PC-3 (cell line): ENCODE data around the gene PSMB9. TPM values are rescaled to one million over a fixed set of nuclear protein-coding genes. Genes with fewer than 3 reads are reported as not detected.

Experiments used
- ATAC-seq: fragments of 200-7000 bp; cut with Tn5 transposase; 2 replicates; pipeline ENCODE4 v1.9.1; 2020; ENCODE audit warnings: mild to moderate bottlenecking, moderate library complexity
- BruUV-seq: library from RNA; stranded (reverse); fragments of 400-500 nt; replicated peaks from 2 replicates; lab custom pipeline; 2021; lab: Mats Ljungman, UMichigan
- CTCF ChIA-PET: fragments of 300-600 bp; sonication (Branson Sonifier 250); formaldehyde crosslinking; loops from one replicate; lab custom pipeline; 2022; ENCODE audit warnings: antibody characterized with exemption; lab: Charles Lee
- POLR2A ChIA-PET: fragments of 300-600 bp; sonication (Branson Sonifier 250); formaldehyde crosslinking; loops from one replicate; lab custom pipeline; 2022; ENCODE audit warnings: antibody characterized with exemption; ENCODE audit not compliant: unreplicated experiment; lab: Charles Lee
- DNase-seq: peaks from one replicate; pipeline ENCODE4 v3.0.0-alpha.2; 2015
- H2AFZ ChIP-seq: fragments of 300-600 bp; sonication (generic); 2 replicates; pipeline ENCODE4 v1.6.0; 2016; ENCODE audit warnings: antibody characterized with exemption, low read length
- H3F3A ChIP-seq: fragments of 300-600 bp; sonication (generic); one replicate; pipeline ENCODE4 v1.6.0; 2017; ENCODE audit warnings: antibody characterized with exemption, low read length, control low read depth, mild to moderate bottlenecking; ENCODE audit not compliant: unreplicated experiment
- H3K27ac ChIP-seq: fragments of 300-600 bp; sonication (generic); 2 replicates; pipeline ENCODE4 v1.5.1; 2016; ENCODE audit warnings: mild to moderate bottlenecking, low read length
- H3K27me3 ChIP-seq: fragments of 300-600 bp; sonication (generic); 2 replicates; pipeline ENCODE4 v1.6.1; 2016; ENCODE audit warnings: low read length, mixed read lengths
- H3K36me3 ChIP-seq: fragments of 300-600 bp; sonication (generic); 2 replicates; pipeline ENCODE4 v1.6.1; 2016; ENCODE audit warnings: low read depth, mixed run types, low read length, mixed read lengths
- H3K4me1 ChIP-seq: fragments of 300-600 bp; sonication (generic); 2 replicates; pipeline ENCODE4 v1.5.1; 2016; ENCODE audit warnings: low read length; ENCODE audit not compliant: insufficient read depth
- H3K4me2 ChIP-seq: fragments of 300-600 bp; sonication (generic); 2 replicates; pipeline ENCODE4 v1.6.0; 2016; ENCODE audit warnings: low read length
- H3K4me3 ChIP-seq: fragments of 300-600 bp; sonication (generic); 2 replicates; pipeline ENCODE4 v1.5.1; 2016; ENCODE audit warnings: mild to moderate bottlenecking, low read length, mixed read lengths
- H3K79me2 ChIP-seq: fragments of 300-600 bp; sonication (generic); 2 replicates; pipeline ENCODE4 v1.6.1; 2017; ENCODE audit warnings: low read length, mixed read lengths
- H3K9ac ChIP-seq: fragments of 300-600 bp; sonication (generic); 2 replicates; pipeline ENCODE4 v1.6.0; 2016; ENCODE audit warnings: mild to moderate bottlenecking, low read length
- H3K9me2 ChIP-seq: fragments of 300-600 bp; sonication (generic); replicated peaks from 2 replicates; pipeline ENCODE4 v1.6.1; 2016; ENCODE audit warnings: mixed run types, low read length, mixed read lengths
- H3K9me3 ChIP-seq: fragments of 300-600 bp; sonication (generic); 2 replicates; pipeline ENCODE4 v1.6.1; 2016; ENCODE audit warnings: low read length, mixed read lengths
- H4K20me1 ChIP-seq: fragments of 300-600 bp; sonication (generic); 2 replicates; pipeline ENCODE4 v1.6.1; 2016; ENCODE audit warnings: low read length, mixed read lengths
- CTCF ChIP-seq: fragments of 300-600 bp; sonication (generic); conservative IDR thresholded peaks from 2 replicates; pipeline ENCODE4 v1.5.1; 2017; ENCODE audit warnings: antibody characterized with exemption, low read depth, mild to moderate bottlenecking, low read length
- EZH2 ChIP-seq: fragments of 300-600 bp; sonication (generic); IDR thresholded peaks from one replicate; pipeline ENCODE4 v1.6.1; 2017; ENCODE audit warnings: antibody characterized with exemption, mild to moderate bottlenecking, low read length; ENCODE audit not compliant: unreplicated experiment
- EZH2phosphoT487 ChIP-seq: fragments of 300-600 bp; sonication (generic); IDR thresholded peaks from 2 replicates; pipeline ENCODE4 v1.6.1; 2018; ENCODE audit warnings: mild to moderate bottlenecking, antibody characterized with exemption, low read length, borderline replicate concordance
- intact Hi-C: fragments of 100-400 bp; cut with micrococcal nuclease; formaldehyde crosslinking; loops from 2 replicates; pipeline ENCODE4 v1.9.0; 2023
- total RNA-seq: library from RNA; depleted of rRNA; stranded (reverse); fragments of >200 nt; gene quantifications from 2 replicates; pipeline ENCODE4 v1.2.3, GENCODE V29; 2014

PSMB9 gene
- total RNA-seq, 1 experiment from 2014 or later: 1.5 TPM

GRCh38 chr6:32815996-32816395 is 38.0 kb upstream of the PSMB9 start:
- intact Hi-C loops: no loop called here
- no peak for TF ChIP-seq EZH2phosphoT487
- no peak for TF ChIP-seq EZH2
- H3K9ac ChIP-seq: no peak overlapping the region
- no peaks in the 10 kb centered on the region for H4K20me1 ChIP-seq
- no peak overlapping the region; the same call in 1 of the 2 replicates for H3K4me2 ChIP-seq
- H3K79me2 ChIP-seq: no peaks in the 10 kb centered on the region
- no peaks in the 10 kb centered on the region for H3K36me3 ChIP-seq
- no peaks in the 10 kb centered on the region for H3K9me3 ChIP-seq
- no peaks in the 10 kb centered on the region for H3K9me2 ChIP-seq
- H3F3A ChIP-seq: no peaks in the 10 kb centered on the region
- DNase-seq: no peak
- H3K4me3 ChIP-seq: no peak overlapping the region
- CTCF ChIA-PET: no interaction called here
- H2AFZ ChIP-seq: no peak overlapping the region
- peaks cover 18% of the 10 kb centered on the region for H3K4me1 ChIP-seq
- ATAC-seq: no peak
- POLR2A ChIA-PET: no interaction called here
- no TSS peak for BruUV-seq
- peak overlapping the region; percentile 6; the same call in 1 of the 2 replicates for H3K27ac ChIP-seq
- H3K27me3 ChIP-seq: 0 out of 2 replicates have a peak, but pooled peaks cover 3% of the 10 kb centered on the region

- Histone ChIP-seq H4K20me1 (no peaks in the 10 kb centered on the region), H3K4me3 (peak within 1 kb of the TSS; percentile 14; the same call in 1 of the 2 replicates), H3K4me1 (peaks cover 18% of the 10 kb centered on the region), H3K27me3 (0 out of 2 replicates have a peak, but pooled peaks cover 3% of the 10 kb centered on the region), H3K79me2 (no peaks in the 10 kb centered on the region), H3K27ac (peak within 1 kb of the TSS; percentile 6; the same call in 1 of the 2 replicates), H3K9me2 (no peaks in the 10 kb centered on the region), H3F3A (no peaks in the 10 kb centered on the region), H2AFZ (peak within 1 kb of the TSS; percentile 57), H3K4me2 (peak within 1 kb of the TSS; percentile 62), H3K9me3 (no peaks in the 10 kb centered on the region), H3K9ac (no peak within 1 kb of the TSS), H3K36me3 (no peaks in the 10 kb centered on the region)
- intact Hi-C loops: no loop called here
- BruUV-seq: no TSS peak
- ChIA-PET POLR2A (no interaction called here), CTCF (interaction anchor here (0.6 kb wide), 1 partner anchor 678 kb away, joined by 9 read pairs; no protein-coding TSS in a partner anchor)
- TF ChIP-seq CTCF: no peak
- TF ChIP-seq EZH2: no peak
- TF ChIP-seq EZH2phosphoT487: no peak
- DNase-seq (peak; percentile 76), ATAC-seq (peak; percentile 85)
Observed at GRCh38 chr6:32816746-32817204, 37.2 kb upstream of the PSMB9 start, which contains the start of gene HLA-DOB. TSS of gene HLA-DOB (minus strand) at chr6:32817002. CDS start at chr6:32816951, 51 bp downstream.

- peaks cover 18% of the 10 kb centered on the region for H3K4me1 ChIP-seq
- DNase-seq (no peak), ATAC-seq (no peak)
- H3K4me2 ChIP-seq: no peak overlapping the region
- ChIA-PET POLR2A (no interaction called here), CTCF (no interaction called here)
- H3K9me3 ChIP-seq: no peaks in the 10 kb centered on the region
- H3K36me3 ChIP-seq: no peaks in the 10 kb centered on the region
- no peak overlapping the region for H3K9ac ChIP-seq
- H2AFZ ChIP-seq: no peak overlapping the region
- H3K79me2 ChIP-seq: no peaks in the 10 kb centered on the region
- H3K27ac ChIP-seq: no peak overlapping the region
- intact Hi-C loops: no loop called here
- H3K4me3 ChIP-seq: no peak overlapping the region
- BruUV-seq: no TSS peak
- no peak for TF ChIP-seq CTCF
- no peak for TF ChIP-seq EZH2phosphoT487
- TF ChIP-seq EZH2: no peak
- no peaks in the 10 kb centered on the region for H3K27me3 ChIP-seq
- no peaks in the 10 kb centered on the region for H3F3A ChIP-seq
- H4K20me1 ChIP-seq: no peaks in the 10 kb centered on the region
- H3K9me2 ChIP-seq: no peaks in the 10 kb centered on the region
Observed at GRCh38 chr6:32818867-32819266, 35.1 kb upstream of the PSMB9 start.
